Stomach (tissue), 9 donors: ENCODE results near the gene PLCB4. TPM values are rescaled to one million over a fixed set of nuclear protein-coding genes. Genes with fewer than 3 reads are reported as not detected.

Experiments
- DNase-seq, 2 donors: peaks; one replicate each; pipeline versions ENCODE4 v3.0.0 to v3.0.0-alpha.2; 2013 to 2019
- H3K27ac ChIP-seq, 5 donors: fragments of 200-600 bp in 4 of 5; sonication (generic) in 4 of 5; one replicate each; pipeline ENCODE4 v1.5.1; 2013 to 2019; ENCODE audit warnings: mild to moderate bottlenecking in 1 of 5, moderate library complexity in 1 of 5
- H3K27me3 ChIP-seq, 3 donors: fragments of 200-600 bp; sonication (generic); one replicate each; pipeline ENCODE4 v1.5.1; 2017 to 2019; ENCODE audit warnings: mixed run types in 1 of 3
- H3K36me3 ChIP-seq, 4 donors: fragments of 200-600 bp; sonication (generic); 1 replicate in 3 of 4; 2 replicates in 1 of 4; pipeline ENCODE4 v1.5.1; 2016 to 2019
- H3K4me1 ChIP-seq, 4 donors: fragments of 200-600 bp; sonication (generic); one replicate each; pipeline ENCODE4 v1.5.1; 2016 to 2019
- H3K4me3 ChIP-seq, 4 donors: fragments of 200-600 bp; sonication (generic) in 3 of 4; one replicate each; pipeline ENCODE4 v1.5.1; 2016 to 2019; ENCODE audit warnings: mild to moderate bottlenecking in 1 of 4
- H3K9me3 ChIP-seq, 4 donors: fragments of 200-600 bp; sonication (generic); one replicate each; pipeline ENCODE4 v1.5.1; 2016 to 2019
- CTCF ChIP-seq, 7 experiments: fragments of 450-650 bp in 4 of 7; fragments of 200-600 bp in 3 of 7; sonication (generic) in 3 of 7; IDR thresholded peaks; one replicate each; pipeline ENCODE4 v1.5.1; 2016 to 2019; ENCODE audit warnings: antibody characterized with exemption in 7 of 7, control low read depth in 2 of 7, mild to moderate bottlenecking in 1 of 7
- EP300 ChIP-seq: sonication (generic); formaldehyde crosslinking; IDR thresholded peaks from one replicate; pipeline ENCODE4 v1.6.1; 2017; ENCODE audit warnings: antibody characterized with exemption
- POLR2A ChIP-seq, 4 donors: fragments of 450-650 bp; IDR thresholded peaks; one replicate each; pipeline ENCODE4 v1.6.1; 2016; ENCODE audit warnings: antibody characterized with exemption in 4 of 4, control low read depth in 2 of 4, mild to moderate bottlenecking in 1 of 4, moderate library complexity in 1 of 4
- POLR2AphosphoS5 ChIP-seq, 3 donors: sonication (generic); formaldehyde crosslinking; IDR thresholded peaks; one replicate each; pipeline ENCODE4 v1.6.1; 2016; ENCODE audit warnings: antibody characterized with exemption in 3 of 3
- WGBS, 5 donors: extraction: QIAGEN DNeasy Blood & Tissue Kit in 3 of 5; methylation state at CpG; one replicate each; pipeline versions ENCODE4 v1.1.5 to v1.1.7; 2013 to 2018; 5-methylcytosine and 5-hydroxymethylcytosine counted together
- intact Hi-C: fragments of 100-400 bp; cut with DNase I; formaldehyde crosslinking; loops from one replicate; pipeline ENCODE4 v1.15.1; 2023; ENCODE audit warnings: low total_unique reads
- polyA plus RNA-seq, 3 donors: library from polyadenylated mRNA; stranded (reverse); fragments of 200-250 nt; gene quantifications; one replicate each; pipeline ENCODE4 v1.2.3, GENCODE V29; 2013
- total RNA-seq, 5 donors: library from RNA; depleted of rRNA; stranded (reverse); fragments of >200 nt; gene quantifications; one replicate each; pipeline versions ENCODE4 v1.1.0 to v1.2.3, GENCODE V29; 2014 to 2016
- donor health status: healthy with polysubstance abuse.
- donor health status: Bipolar disorder and iron deficiency.
- donor health status: healthy.

Gene PLCB4
- total and polyA plus RNA-seq, 8 donors: 5.3 to 29.4 (median 22.3) TPM

GRCh38 chr20:9300080-9300479 is 231.2 kb downstream of the PLCB4 start:
- no peaks in the 10 kb centered on the region for H3K9me3 ChIP-seq
- H3K27me3 ChIP-seq: no peaks in the 10 kb centered on the region
- TF ChIP-seq POLR2AphosphoS5 (IDR thresholded peaks at IDR 0.05) (no peak), CTCF (IDR thresholded peaks at IDR 0.05) (no peak), POLR2A (IDR thresholded peaks at IDR 0.05) (no peak), EP300 (no peak)
- H3K27ac ChIP-seq: no peak overlapping the region
- intact Hi-C loops: no loop called here
- no peaks in the 10 kb centered on the region for H3K36me3 ChIP-seq
- DNase-seq: no peak
- peaks cover 6 to 25% (median 15%) of the 10 kb centered on the region in 4 donors for H3K4me1 ChIP-seq
- H3K4me3 ChIP-seq: no peak overlapping the region

- peaks cover 6 to 25% (median 15%) of the 10 kb centered on the region in 4 donors for H3K4me1 ChIP-seq
- 81 to 88% (median 83%) methylated on average over 1 of the region's 1 CpG for WGBS, 5 donors
- no peaks in the 10 kb centered on the region for H3K27me3 ChIP-seq
- H3K4me3 ChIP-seq: no peak overlapping the region
- intact Hi-C loops: no loop called here
- H3K27ac ChIP-seq: peak overlapping the region in 2 of 5 donors; percentile 57 to 66
- no peak for DNase-seq
- TF ChIP-seq CTCF (IDR thresholded peaks at IDR 0.05) (no peak), POLR2A (IDR thresholded peaks at IDR 0.05) (no peak), POLR2AphosphoS5 (IDR thresholded peaks at IDR 0.05) (no peak), EP300 (no peak)
- H3K36me3 ChIP-seq: no peaks in the 10 kb centered on the region
- H3K9me3 ChIP-seq: no peaks in the 10 kb centered on the region
These were observed 231.6 kb downstream of the PLCB4 start for GRCh38 chr20:9300534-9300933.

GRCh38 chr20:9301129-9302090 is 232.5 kb downstream of the PLCB4 start:
- H3K4me1 ChIP-seq: peaks cover 6 to 28% (median 15%) of the 10 kb centered on the region in 4 donors
- H3K27ac ChIP-seq: peak overlapping the region; percentile 10 to 66 (median 55)
- TF ChIP-seq POLR2AphosphoS5 (IDR thresholded peaks at IDR 0.05) (peak in 2 of 3 donors; percentile 25 to 48), CTCF (IDR thresholded peaks at IDR 0.05) (no peak), EP300 (no peak)
- intact Hi-C loops: no loop called here
- no peaks in the 10 kb centered on the region for H3K9me3 ChIP-seq
- H3K36me3 ChIP-seq: no peaks in the 10 kb centered on the region
- peak in 1 of 2 donors; percentile 88 for DNase-seq
- no peak overlapping the region for H3K4me3 ChIP-seq
- 44 to 57% (median 49%) methylated on average over 10 of the region's 10 CpGs for WGBS, 5 donors
- no peaks in the 10 kb centered on the region for H3K27me3 ChIP-seq

- Histone ChIP-seq H3K27ac (peak overlapping the region in 3 of 5 donors; percentile 17 to 66 (median 20)), H3K4me3 (no peak overlapping the region), H3K27me3 (no peaks in the 10 kb centered on the region), H3K4me1 (peaks cover 6 to 33% (median 15%) of the 10 kb centered on the region in 4 donors), H3K36me3 (no peaks in the 10 kb centered on the region), H3K9me3 (no peaks in the 10 kb centered on the region)
- TF ChIP-seq CTCF (IDR thresholded peaks at IDR 0.05): no peak
- TF ChIP-seq POLR2AphosphoS5 (IDR thresholded peaks at IDR 0.05): no peak
- TF ChIP-seq EP300: no peak
- TF ChIP-seq POLR2A (IDR thresholded peaks at IDR 0.05): no peak
- WGBS, 5 donors: 0 to 35% (median 23%) methylated on average over 1 of the region's 1 CpG
- DNase-seq: no peak
- intact Hi-C loops: no loop called here
These were observed 233.2 kb downstream of the PLCB4 start for GRCh38 chr20:9302091-9302462.
